Measurements from ENCODE around the gene PHF21A.

Gene PHF21A

GRCh38 chr11:46134540-46134939 is 13.3 kb upstream of the PHF21A start:
- Histone ChIP-seq H4K20me1 (ENCODE audit: insufficient read depth, low read length) (no peaks in the 10 kb centered on the region), H3K4me3 (ENCODE audit: low read depth, low read length, poor library complexity, severe bottlenecking) (no peak overlapping the region), H3K79me2 (ENCODE audit: insufficient read depth, low read length) (no peaks in the 10 kb centered on the region), H3K9me3 (ENCODE audit: low read length) (no peaks in the 10 kb centered on the region), H3K27ac (ENCODE audit: low read depth, low read length, poor library complexity, severe bottlenecking) (no peak overlapping the region), H3K36me3 (ENCODE audit: insufficient read depth, low read length) (no peaks in the 10 kb centered on the region), H3K9me2 (ENCODE audit: low read depth, low read length) (no peaks in the 10 kb centered on the region), H2AFZ (ENCODE audit: low read length) (no peak overlapping the region), H3F3A (ENCODE audit: insufficient read depth, low read length) (no peaks in the 10 kb centered on the region), H3K4me2 (ENCODE audit: low read length) (no peak overlapping the region), H3K27me3 (ENCODE audit: insufficient read depth, low read length) (no peaks in the 10 kb centered on the region), H3K9ac (ENCODE audit: low read length) (no peak overlapping the region), H3K4me1 (ENCODE audit: insufficient read depth, low read length, severe bottlenecking) (peaks cover 4% of the 10 kb centered on the region)
- TF ChIP-seq, protein P1, sequence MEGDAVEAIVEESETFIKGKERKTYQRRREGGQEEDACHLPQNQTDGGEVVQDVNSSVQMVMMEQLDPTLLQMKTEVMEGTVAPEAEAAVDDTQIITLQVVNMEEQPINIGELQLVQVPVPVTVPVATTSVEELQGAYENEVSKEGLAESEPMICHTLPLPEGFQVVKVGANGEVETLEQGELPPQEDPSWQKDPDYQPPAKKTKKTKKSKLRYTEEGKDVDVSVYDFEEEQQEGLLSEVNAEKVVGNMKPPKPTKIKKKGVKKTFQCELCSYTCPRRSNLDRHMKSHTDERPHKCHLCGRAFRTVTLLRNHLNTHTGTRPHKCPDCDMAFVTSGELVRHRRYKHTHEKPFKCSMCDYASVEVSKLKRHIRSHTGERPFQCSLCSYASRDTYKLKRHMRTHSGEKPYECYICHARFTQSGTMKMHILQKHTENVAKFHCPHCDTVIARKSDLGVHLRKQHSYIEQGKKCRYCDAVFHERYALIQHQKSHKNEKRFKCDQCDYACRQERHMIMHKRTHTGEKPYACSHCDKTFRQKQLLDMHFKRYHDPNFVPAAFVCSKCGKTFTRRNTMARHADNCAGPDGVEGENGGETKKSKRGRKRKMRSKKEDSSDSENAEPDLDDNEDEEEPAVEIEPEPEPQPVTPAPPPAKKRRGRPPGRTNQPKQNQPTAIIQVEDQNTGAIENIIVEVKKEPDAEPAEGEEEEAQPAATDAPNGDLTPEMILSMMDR (IDR thresholded peaks at IDR 0.05; ENCODE audit: low read length): no peak
- no peak for TF ChIP-seq EZH2 (IDR thresholded peaks at IDR 0.05; ENCODE audit: borderline replicate concordance, low read length)

DNA sequence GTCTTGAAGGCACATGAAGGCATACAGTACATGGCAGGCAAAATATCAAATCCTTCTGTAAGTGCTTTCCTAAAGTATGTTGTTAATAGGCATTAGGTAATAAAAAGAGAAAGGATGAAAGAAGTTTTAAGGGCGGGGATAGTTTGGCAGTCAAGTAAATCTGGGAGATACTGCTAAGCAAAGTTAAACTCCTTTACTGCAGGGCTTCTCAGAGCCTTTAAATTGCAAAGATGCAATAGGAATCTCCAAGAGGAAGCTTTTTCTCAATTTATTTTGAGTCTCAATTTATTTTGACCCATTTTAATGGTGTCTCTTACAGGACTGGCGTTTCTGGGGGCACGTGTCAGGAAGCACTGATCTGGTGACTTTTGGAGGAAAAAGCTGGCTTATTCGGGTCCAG is 12.8 kb upstream of the PHF21A start:
- Histone ChIP-seq H3K4me2 (ENCODE audit: low read length) (no peak overlapping the region), H3K27me3 (ENCODE audit: insufficient read depth, low read length) (no peaks in the 10 kb centered on the region), H3F3A (ENCODE audit: insufficient read depth, low read length) (no peaks in the 10 kb centered on the region), H3K9me3 (ENCODE audit: low read length) (no peaks in the 10 kb centered on the region), H3K4me3 (ENCODE audit: low read depth, low read length, poor library complexity, severe bottlenecking) (no peak overlapping the region), H3K9me2 (ENCODE audit: low read depth, low read length) (no peaks in the 10 kb centered on the region), H2AFZ (ENCODE audit: low read length) (no peak overlapping the region), H3K79me2 (ENCODE audit: insufficient read depth, low read length) (no peaks in the 10 kb centered on the region), H3K9ac (ENCODE audit: low read length) (no peak overlapping the region), H3K27ac (ENCODE audit: low read depth, low read length, poor library complexity, severe bottlenecking) (no peak overlapping the region), H4K20me1 (ENCODE audit: insufficient read depth, low read length) (no peaks in the 10 kb centered on the region), H3K4me1 (ENCODE audit: insufficient read depth, low read length, severe bottlenecking) (peaks cover 4% of the 10 kb centered on the region), H3K36me3 (ENCODE audit: insufficient read depth, low read length) (no peaks in the 10 kb centered on the region)
- no peak for TF ChIP-seq EZH2 (IDR thresholded peaks at IDR 0.05; ENCODE audit: borderline replicate concordance, low read length)
- TF ChIP-seq, protein P1 (IDR thresholded peaks at IDR 0.05; ENCODE audit: low read length): no peak

GRCh38 chr11:46133119-46133518 is 11.9 kb upstream of the PHF21A start:
- Histone ChIP-seq H3K9ac (ENCODE audit: low read length) (no peak overlapping the region), H3K36me3 (ENCODE audit: insufficient read depth, low read length) (no peaks in the 10 kb centered on the region), H3F3A (ENCODE audit: insufficient read depth, low read length) (no peaks in the 10 kb centered on the region), H2AFZ (ENCODE audit: low read length) (no peak overlapping the region), H3K4me1 (ENCODE audit: insufficient read depth, low read length, severe bottlenecking) (peaks cover 4% of the 10 kb centered on the region), H3K27ac (ENCODE audit: low read depth, low read length, poor library complexity, severe bottlenecking) (no peak overlapping the region), H3K9me2 (ENCODE audit: low read depth, low read length) (no peaks in the 10 kb centered on the region), H4K20me1 (ENCODE audit: insufficient read depth, low read length) (no peaks in the 10 kb centered on the region), H3K4me2 (ENCODE audit: low read length) (no peak overlapping the region), H3K9me3 (ENCODE audit: low read length) (no peaks in the 10 kb centered on the region), H3K27me3 (ENCODE audit: insufficient read depth, low read length) (no peaks in the 10 kb centered on the region), H3K4me3 (ENCODE audit: low read depth, low read length, poor library complexity, severe bottlenecking) (no peak overlapping the region), H3K79me2 (ENCODE audit: insufficient read depth, low read length) (no peaks in the 10 kb centered on the region)
- TF ChIP-seq EZH2 (IDR thresholded peaks at IDR 0.05; ENCODE audit: borderline replicate concordance, low read length): no peak
- TF ChIP-seq, protein P1 (IDR thresholded peaks at IDR 0.05; ENCODE audit: low read length): no peak

Measured in OCI-LY1 (cell line).